GM10847 (cell line): Measurements from ENCODE around the gene ERVFRD-1.

Experiments
- POLR2A ChIP-seq: IDR thresholded peaks from 2 replicates; pipeline ENCODE4 v1.6.1; 2011; ENCODE audit not compliant: insufficient read length; ENCODE audit errors: extremely low read depth

ERVFRD-1 gene

DNA sequence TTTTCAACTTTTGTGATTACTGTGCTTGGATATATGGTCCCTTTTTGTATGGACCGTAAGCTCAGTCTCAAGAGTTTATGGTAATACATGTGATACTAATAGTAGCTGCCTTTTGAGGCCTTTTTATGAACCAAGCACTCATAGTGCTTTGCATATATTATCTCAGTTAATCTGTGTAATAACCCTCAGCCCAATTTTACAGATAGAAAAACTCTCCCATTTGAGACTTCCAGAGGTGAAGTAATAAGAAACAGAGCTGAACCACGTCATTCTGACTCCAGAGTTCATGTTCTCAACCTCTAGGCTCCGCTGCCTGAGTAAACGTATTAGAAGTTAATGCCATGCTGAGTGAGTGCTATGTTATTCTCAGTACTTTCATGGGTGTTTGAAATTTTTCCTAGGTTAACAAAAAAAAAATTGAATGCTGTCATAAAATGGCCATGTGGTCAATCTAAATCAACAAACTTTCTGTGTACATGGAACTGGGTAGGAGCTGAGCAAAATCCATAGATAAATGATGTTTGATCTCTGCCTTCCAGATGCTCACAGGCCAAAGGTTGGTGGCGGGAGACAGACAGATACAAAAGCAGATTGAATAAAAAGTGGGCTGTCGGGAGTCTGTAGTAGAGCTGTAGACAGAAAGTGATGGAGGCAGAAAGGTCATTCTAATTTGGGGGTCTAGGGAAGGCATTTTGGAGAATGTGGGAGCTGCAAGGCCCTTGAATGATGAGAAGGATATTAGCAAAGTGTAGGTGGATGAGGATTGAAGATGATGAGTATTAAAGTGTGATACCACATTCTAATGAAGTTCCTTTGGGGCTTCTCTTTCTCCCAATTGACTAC is 44.8 kb downstream of the ERVFRD-1 start:
- no peak for TF ChIP-seq POLR2A

DNA sequence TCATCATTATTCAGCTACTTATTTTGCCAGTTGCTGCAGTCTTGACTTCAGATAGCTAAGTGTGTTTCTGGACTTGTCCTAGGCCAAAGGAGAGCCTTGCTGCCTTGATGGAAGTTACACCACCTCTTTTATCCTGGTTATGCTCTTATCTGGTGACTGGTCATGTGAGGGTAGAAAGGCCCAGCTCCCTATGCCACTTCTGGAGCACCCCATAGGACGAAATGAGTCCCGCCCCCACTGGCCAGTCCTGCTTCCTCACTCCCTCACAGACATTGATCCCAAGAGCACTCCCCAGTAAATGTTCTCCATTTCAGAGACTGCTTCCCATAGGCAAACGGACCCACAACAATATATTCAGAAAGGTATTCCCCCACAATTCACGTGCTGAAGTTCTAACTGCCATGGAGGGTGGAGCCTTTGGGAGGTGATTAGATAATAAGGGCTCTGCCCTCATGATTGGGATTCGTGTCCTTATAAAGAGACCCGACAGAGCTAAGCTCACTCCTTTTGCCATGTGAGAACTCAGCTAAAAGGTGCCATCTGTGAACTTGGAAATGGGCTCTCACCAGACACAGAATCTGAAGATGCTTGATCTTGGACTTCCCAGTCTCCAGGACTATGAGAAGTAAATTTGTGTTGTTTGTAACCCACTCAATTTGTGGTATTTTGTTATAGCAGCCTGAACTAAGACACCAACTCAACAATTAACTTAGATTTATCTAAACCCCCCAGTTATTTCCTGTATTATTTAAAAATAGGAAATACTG is 45.9 kb downstream of the ERVFRD-1 start:
- TF ChIP-seq POLR2A = no peak

DNA sequence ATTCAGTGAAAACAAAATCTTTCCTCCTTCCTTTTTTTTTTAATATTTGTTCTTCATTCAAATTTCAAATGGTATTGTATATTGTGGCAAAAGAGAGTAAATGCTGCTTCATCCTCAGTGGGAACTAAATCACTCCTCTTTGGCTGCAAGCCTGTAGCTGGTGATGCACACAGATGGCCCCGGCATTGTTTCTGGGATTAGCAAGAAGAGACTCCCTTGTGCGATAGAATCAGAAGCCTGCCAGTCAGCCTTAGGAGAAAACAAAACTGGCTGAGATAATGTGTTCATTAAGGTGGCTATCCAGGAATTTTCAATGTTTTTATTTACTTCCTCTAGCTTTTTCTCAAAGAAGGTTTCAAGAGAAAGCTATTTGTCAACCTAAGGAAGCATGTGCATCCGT is 46.7 kb downstream of the ERVFRD-1 start:
- TF ChIP-seq POLR2A = no peak

DNA sequence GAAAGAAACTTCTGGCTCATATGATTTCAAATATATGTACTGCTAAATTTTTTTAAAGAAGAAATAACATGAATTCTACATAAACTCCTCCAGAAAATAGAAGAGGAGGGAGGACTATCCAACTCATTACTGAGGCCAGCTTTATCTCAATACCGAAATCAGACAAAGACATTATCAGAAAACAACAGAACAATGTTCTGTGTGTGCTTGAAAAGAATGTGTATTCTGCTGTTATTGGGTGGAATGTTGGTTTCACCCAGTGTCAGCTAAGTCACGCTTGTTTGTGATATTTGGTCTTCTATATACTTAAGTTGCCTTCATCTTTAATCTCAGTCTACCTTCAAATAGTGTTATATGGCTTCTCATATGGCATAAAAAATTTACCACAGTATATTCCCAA is 48.8 kb downstream of the ERVFRD-1 start:
- no peak for TF ChIP-seq POLR2A

DNA sequence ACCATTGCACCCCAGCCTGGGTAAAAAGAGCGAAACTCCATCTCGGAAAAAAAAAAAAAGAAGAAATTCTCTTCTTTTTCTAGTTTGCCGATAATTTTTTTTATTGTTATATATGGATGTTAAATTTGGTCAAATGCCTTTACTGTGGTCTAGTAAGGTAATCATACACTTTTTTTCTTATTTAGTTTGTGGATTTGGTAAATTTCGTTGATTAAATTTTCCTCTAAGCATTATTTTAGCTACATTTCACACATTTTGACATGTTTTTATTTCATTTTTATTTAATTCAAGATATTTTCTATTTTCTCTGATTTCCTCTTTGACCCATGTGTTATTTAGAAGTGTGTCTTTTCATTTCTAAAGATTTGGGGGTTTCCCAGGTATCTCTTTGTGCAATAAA is 49.4 kb downstream of the ERVFRD-1 start:
- TF ChIP-seq POLR2A = no peak

DNA sequence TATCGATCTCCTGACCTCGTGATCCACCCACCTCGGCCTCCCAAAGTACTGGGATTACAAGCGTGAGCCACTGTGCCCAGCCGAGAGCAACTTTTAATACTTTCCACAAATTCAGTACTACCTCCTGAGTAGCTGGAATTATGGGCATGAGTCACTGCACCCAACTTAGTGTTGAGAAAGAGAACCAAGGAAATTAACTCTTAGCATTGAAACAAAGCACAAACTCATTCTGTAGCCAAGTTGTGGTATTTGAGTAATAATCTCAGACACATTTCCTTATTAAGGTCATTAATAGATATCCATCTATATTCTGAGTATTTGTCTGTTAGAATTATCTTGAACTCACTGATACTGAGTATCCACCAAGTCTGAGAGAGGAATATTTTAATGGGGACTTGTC is 53.1 kb downstream of the ERVFRD-1 start:
- no peak for TF ChIP-seq POLR2A

DNA sequence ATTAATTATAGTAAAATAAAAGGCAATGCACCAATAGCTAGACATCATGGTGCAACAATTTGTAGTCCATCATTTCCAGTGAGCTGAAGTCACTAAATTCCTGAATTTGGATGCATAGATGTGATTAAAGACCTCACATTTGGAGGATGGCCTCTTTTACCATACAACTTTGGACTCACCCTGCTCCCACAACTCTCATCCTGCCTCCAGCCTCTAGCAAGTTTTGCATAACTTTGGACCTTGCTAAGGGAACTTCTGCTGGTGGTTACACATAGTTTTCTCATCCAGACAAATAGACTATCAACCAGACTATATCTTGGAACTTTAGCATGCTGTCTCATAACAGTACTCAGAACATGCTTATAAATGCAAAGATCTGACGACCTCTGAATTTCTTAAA is 54.7 kb downstream of the ERVFRD-1 start:
- TF ChIP-seq POLR2A = no peak

DNA sequence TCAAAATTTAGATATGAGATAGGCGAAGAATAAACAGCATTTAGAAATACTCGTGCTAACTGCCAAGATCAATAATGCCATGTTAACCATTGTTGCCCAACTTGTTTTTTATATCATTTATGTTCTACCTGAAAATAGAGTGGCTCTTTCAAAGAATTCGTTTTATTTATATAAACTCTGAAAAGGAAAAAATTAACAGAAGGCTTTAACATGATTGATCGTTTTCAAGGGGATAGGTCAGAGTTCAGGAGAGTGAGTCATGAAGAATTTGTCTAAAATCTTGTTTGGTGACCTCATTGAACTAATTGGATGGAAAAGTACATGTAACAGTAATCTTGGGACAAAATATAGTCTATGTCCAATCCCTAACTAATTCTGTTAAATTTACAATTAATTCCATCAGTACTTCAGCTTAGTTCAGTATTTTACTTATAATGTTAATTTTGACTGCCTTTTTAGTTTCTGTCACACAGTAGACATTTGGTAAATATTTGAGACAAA is 56.3 kb downstream of the ERVFRD-1 start:
- TF ChIP-seq POLR2A = no peak

DNA sequence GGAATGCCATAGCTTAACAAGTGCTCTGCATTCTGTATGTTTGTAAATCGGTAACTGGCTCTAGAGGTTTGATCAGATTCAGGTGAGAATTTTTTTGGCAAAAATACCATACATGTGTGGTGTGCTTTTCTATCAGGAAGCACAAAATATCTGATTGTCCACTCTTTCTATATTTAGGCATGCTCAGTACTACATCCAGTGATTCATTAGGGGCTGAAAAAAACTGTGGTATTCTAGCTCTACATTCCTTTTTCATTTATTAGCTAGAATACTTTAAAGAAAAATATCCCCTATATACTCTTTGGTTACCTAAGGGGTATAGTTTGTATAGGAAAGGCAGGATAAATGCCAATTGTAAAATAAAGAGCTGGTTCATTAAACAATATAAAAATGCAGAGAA is 56.8 kb downstream of the ERVFRD-1 start:
- TF ChIP-seq POLR2A = no peak

DNA sequence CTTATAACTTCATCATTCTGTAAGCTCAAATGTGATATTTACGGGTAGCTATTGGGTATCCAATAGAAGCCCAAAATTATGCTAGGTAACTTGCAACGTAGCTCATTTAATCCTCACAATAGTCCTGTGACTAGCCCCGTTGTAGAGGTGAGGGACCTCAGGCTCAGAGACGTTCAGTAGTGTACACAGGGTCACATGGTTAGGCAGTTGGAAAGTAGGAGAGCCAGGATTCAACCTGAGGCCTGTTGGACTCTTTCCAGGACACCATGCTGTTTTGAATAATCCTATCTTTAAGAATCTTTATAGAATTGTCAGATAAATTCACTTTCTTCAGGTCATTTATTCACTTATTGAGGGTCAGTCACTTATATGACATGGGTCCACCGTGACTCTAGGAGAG is 58.2 kb downstream of the ERVFRD-1 start:
- TF ChIP-seq POLR2A = no peak
